Tibial nerve (tissue), 4 donors: Measurements from ENCODE around the gene CAV3.

Experiments
- EP300 ChIP-seq, 2 donors: sonication (generic); formaldehyde crosslinking; IDR thresholded peaks; one replicate each; pipeline ENCODE4 v1.6.1; 2017; ENCODE audit warnings: antibody characterized with exemption in 2 of 2, mild to moderate bottlenecking in 1 of 2
- TF ChIP-seq, protein P1 (sequence below), 5 experiments: fragments of 200-600 bp in 3 of 5; fragments of 450-650 bp in 2 of 5; sonication (generic) in 3 of 5; IDR thresholded peaks; one replicate each; pipeline ENCODE4 v1.5.1; 2016 to 2019; ENCODE audit warnings: antibody characterized with exemption in 5 of 5, mild to moderate bottlenecking in 3 of 5, moderate library complexity in 2 of 5

- TF ChIP-seq, protein P1, sequence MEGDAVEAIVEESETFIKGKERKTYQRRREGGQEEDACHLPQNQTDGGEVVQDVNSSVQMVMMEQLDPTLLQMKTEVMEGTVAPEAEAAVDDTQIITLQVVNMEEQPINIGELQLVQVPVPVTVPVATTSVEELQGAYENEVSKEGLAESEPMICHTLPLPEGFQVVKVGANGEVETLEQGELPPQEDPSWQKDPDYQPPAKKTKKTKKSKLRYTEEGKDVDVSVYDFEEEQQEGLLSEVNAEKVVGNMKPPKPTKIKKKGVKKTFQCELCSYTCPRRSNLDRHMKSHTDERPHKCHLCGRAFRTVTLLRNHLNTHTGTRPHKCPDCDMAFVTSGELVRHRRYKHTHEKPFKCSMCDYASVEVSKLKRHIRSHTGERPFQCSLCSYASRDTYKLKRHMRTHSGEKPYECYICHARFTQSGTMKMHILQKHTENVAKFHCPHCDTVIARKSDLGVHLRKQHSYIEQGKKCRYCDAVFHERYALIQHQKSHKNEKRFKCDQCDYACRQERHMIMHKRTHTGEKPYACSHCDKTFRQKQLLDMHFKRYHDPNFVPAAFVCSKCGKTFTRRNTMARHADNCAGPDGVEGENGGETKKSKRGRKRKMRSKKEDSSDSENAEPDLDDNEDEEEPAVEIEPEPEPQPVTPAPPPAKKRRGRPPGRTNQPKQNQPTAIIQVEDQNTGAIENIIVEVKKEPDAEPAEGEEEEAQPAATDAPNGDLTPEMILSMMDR (IDR thresholded peaks at IDR 0.05) = no peak
- no peak for TF ChIP-seq EP300 (IDR thresholded peaks at IDR 0.05)
These were observed 28.3 kb downstream of the CAV3 start for GRCh38 chr3:8761866-8762265.
